HUES48 (cell line): ENCODE data around the gene GRIPAP1.

Experiments
- H3K27ac ChIP-seq: one replicate; pipeline ENCODE4 v1.7.0; 2013; ENCODE audit warnings: low read depth, low read length, inconsistent platforms
- H3K27me3 ChIP-seq: 2 replicates; pipeline ENCODE4 v1.6.1; 2013; ENCODE audit warnings: mild to moderate bottlenecking, low read length; ENCODE audit not compliant: control insufficient read depth, insufficient read depth
- H3K36me3 ChIP-seq: 2 replicates; pipeline ENCODE4 v1.6.1; 2013; ENCODE audit warnings: low read length; ENCODE audit not compliant: control insufficient read depth, insufficient read depth
- H3K4me1 ChIP-seq: 2 replicates; pipeline ENCODE4 v1.6.1; 2013; ENCODE audit warnings: mild to moderate bottlenecking, low read length; ENCODE audit not compliant: control insufficient read depth, insufficient read depth
- H3K4me3 ChIP-seq: 2 replicates; pipeline ENCODE4 v1.5.1; 2013; ENCODE audit warnings: mild to moderate bottlenecking, low read depth, low read length
- H3K9ac ChIP-seq: 2 replicates; pipeline ENCODE4 v1.6.1; 2013; ENCODE audit warnings: mild to moderate bottlenecking, low read depth, low read length, moderate library complexity
- H3K9me3 ChIP-seq: 2 replicates; pipeline ENCODE4 v1.6.1; 2013; ENCODE audit warnings: low read length; ENCODE audit not compliant: control insufficient read depth, insufficient read depth

GRIPAP1 gene

DNA sequence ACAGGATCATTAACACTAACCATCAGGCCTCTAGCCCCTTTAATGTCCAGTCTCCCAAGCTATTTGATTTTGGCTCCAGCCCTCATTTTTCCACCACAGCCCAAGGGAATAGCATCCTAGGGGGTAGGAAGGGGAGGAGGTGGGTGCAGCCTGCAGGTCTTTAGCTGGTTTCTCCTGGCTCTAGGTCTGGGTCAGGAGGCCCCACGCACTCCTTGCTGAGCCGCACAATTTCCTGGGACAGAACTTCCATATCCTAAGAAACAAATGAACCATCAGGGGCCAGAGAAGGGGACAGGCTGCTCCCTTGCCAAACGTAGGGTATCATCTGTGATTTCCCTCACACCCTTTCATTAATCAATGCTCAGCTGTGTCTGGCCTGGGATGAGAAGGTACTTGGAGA lies 28.0 kb downstream of the GRIPAP1 start:
- Histone ChIP-seq H3K36me3 (peaks cover 41% of the 10 kb centered on the region), H3K27me3 (no peaks in the 10 kb centered on the region), H3K9ac (no peak overlapping the region)

GRCh38 chrX:48972220-48973164 lies 29.6 kb downstream of the GRIPAP1 start:
- H3K4me3 ChIP-seq = peak overlapping the region; percentile 76
- H3K9me3 ChIP-seq = peaks cover 31% of the 10 kb centered on the region

More for the DNA sequence above, 28.0 kb downstream of the GRIPAP1 start:
- no peak overlapping the region for H3K4me3 ChIP-seq
- peaks cover 36% of the 10 kb centered on the region for H3K9me3 ChIP-seq
- no peaks in the 10 kb centered on the region for H3K4me1 ChIP-seq
- no peak overlapping the region for H3K27ac ChIP-seq

DNA sequence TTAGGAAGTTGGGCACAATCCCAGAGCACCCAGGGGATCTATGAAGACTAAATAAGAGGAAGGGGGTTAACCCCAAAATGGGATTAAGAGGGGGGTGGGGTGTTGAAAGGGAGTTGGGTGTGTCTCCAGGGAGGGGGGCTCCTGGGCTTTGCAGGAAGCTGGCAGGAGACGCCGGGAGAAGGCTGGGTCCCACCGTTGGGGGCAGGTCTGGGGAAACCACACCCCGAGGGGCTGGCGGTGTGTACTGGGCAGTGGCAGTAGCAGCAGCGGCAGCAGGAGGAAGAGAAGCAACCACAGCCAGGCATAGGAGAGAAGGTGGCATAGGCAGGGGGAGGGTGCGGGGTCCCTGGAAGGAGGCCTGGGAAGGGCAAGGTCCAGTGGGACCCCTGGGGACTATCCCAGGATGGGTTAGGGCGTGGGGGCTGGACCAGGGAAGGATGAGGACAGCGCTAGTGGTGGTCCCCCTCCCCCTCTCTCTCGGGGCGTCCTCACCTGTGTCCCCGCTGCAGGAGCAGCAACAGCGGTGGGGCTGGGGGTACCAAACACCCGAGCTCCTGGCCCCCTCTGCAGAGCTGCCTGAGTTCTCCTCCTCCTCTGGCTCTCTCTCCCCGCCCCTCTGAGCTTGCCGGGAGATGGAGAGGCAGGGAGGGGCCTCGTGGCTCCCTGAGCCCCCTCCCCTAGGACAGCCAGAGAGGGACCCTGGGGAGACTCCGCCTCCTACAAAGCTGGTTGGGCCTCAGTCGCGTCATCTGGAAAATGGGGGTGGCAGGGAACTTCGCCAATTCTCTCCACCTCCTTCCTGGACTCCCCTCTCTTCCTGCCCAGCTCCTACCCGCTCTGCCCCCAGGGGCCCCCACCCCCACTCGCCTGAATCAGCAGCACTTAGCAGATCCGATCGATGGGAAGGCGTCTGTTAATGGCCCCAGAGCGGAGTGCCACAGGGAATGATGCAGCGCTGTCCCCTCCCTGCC lies 30.5 kb downstream of the GRIPAP1 start, which contains the start of gene KCND1:
Gene KCND1 (minus strand): TSS at position 596 of the 971 bp plus-strand sequence. CDS start 1,573 bp downstream, outside the sequence.
- no peaks in the 10 kb centered on the region for H3K4me1 ChIP-seq
- H3K9ac ChIP-seq = 0 out of 2 replicates have a peak within 1 kb of the TSS, but pooled peaks have one; percentile 49
- peak within 1 kb of the TSS; percentile 59 for H3K27ac ChIP-seq
- H3K9me3 ChIP-seq = peaks cover 34% of the 10 kb centered on the region
- peaks cover 23% of the 10 kb centered on the region for H3K36me3 ChIP-seq
- H3K4me3 ChIP-seq = peak within 1 kb of the TSS; percentile 76
- H3K27me3 ChIP-seq = no peaks in the 10 kb centered on the region

More at GRCh38 chrX:48972220-48973164, 29.6 kb downstream of the GRIPAP1 start:
- 0 out of 2 replicates have a peak overlapping the region, but pooled peaks have one; percentile 9 for H3K9ac ChIP-seq
- peak overlapping the region; percentile 59 for H3K27ac ChIP-seq
- no peaks in the 10 kb centered on the region for H3K27me3 ChIP-seq
- H3K36me3 ChIP-seq = peaks cover 27% of the 10 kb centered on the region
- no peaks in the 10 kb centered on the region for H3K4me1 ChIP-seq

- Histone ChIP-seq H3K9ac (no peak overlapping the region), H3K36me3 (peaks cover 4% of the 10 kb centered on the region), H3K4me1 (no peaks in the 10 kb centered on the region), H3K4me3 (no peak overlapping the region), H3K27ac (no peak overlapping the region), H3K9me3 (peaks cover 27% of the 10 kb centered on the region), H3K27me3 (no peaks in the 10 kb centered on the region)
Observed at GRCh38 chrX:48969471-48969870, 32.6 kb downstream of the GRIPAP1 start.

- peaks cover 23% of the 10 kb centered on the region for H3K9me3 ChIP-seq
- H3K36me3 ChIP-seq = 0 out of 2 replicates have a peak, but pooled peaks cover 4% of the 10 kb centered on the region
- H3K4me1 ChIP-seq = no peaks in the 10 kb centered on the region
- H3K4me3 ChIP-seq = no peak overlapping the region
- H3K9ac ChIP-seq = no peak overlapping the region
- no peak overlapping the region for H3K27ac ChIP-seq
- H3K27me3 ChIP-seq = no peaks in the 10 kb centered on the region
Observed at GRCh38 chrX:48968377-48968776, 33.7 kb downstream of the GRIPAP1 start.

DNA sequence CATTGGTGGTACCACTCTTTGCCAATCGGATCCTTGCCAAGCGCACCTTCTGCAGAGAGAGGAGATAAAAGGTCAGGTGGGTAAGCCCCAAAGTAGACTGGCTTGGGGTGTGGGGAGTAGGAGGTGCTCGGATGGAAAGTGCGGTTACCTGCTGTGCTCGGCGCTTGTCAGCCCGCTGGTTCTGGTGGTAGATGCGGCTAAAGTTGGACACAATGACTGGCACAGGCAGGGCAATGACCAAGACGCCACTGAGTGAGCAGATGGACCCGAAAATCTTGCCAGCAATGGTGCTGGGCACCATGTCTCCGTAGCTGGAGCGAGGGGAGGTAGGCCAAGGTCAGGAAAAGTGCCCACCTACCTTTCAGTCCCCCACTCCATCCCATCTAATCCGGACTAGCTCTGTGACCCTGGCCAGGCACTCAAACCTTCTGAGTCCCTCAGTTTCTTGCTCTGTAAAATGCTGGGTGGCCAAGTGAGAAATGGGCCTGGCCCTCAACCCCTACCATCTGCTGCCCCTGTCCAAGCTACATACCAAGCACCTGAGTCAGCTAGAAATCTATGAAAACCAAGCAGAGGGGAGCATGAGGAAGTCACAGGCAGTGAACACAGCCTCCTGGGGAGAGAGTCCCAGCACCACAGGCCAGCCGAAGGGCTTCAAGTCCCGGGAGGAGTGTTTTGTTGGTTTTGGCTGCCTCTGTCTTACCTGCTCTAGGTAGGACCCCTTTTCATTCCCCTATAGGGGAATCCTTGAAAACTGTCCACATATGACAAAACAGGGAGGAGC lies 35.1 kb downstream of the GRIPAP1 start:
- no peaks in the 10 kb centered on the region for H3K4me1 ChIP-seq
- H3K4me3 ChIP-seq = no peak overlapping the region
- H3K36me3 ChIP-seq = 0 out of 2 replicates have a peak, but pooled peaks cover 4% of the 10 kb centered on the region
- no peak overlapping the region for H3K27ac ChIP-seq
- no peak overlapping the region for H3K9ac ChIP-seq
- peaks cover 22% of the 10 kb centered on the region for H3K9me3 ChIP-seq
- no peaks in the 10 kb centered on the region for H3K27me3 ChIP-seq

DNA sequence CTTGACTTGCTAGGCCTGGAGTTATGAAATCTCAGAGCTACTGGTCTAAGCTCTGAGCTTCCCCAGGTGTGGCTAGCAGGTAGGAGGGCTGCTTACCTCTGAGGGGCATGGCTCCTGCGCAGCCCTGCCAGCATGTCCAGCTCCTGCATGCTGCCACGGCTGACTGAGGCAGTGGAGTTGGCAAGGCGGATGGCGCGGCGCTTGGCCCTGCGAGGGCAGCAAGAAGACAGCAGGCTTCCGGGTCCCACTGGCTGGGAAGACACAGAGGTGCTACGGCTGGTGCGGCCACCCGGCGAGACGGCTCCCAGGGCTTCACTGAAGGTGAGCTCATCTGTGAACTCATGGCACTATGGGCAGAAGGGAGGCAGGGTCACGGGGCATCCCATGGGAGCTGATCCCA lies 36.1 kb downstream of the GRIPAP1 start:
- Histone ChIP-seq H3K9ac (no peak overlapping the region), H3K27me3 (no peaks in the 10 kb centered on the region)

GRCh38 chrX:48961585-48962091 lies 40.4 kb downstream of the GRIPAP1 start:
- Histone ChIP-seq H3K9me3 (peaks cover 44% of the 10 kb centered on the region), H3K4me3 (no peak overlapping the region), H3K9ac (no peak overlapping the region), H3K4me1 (no peaks in the 10 kb centered on the region), H3K27me3 (no peaks in the 10 kb centered on the region), H3K27ac (no peak overlapping the region), H3K36me3 (0 out of 2 replicates have a peak, but pooled peaks cover 4% of the 10 kb centered on the region)

More for the DNA sequence above, 36.1 kb downstream of the GRIPAP1 start:
- H3K27ac ChIP-seq = no peak overlapping the region
- H3K9me3 ChIP-seq = peaks cover 31% of the 10 kb centered on the region
- H3K4me3 ChIP-seq = no peak overlapping the region
- H3K36me3 ChIP-seq = 0 out of 2 replicates have a peak, but pooled peaks cover 4% of the 10 kb centered on the region
- no peaks in the 10 kb centered on the region for H3K4me1 ChIP-seq

GRCh38 chrX:48960291-48960690 lies 41.8 kb downstream of the GRIPAP1 start:
- Histone ChIP-seq H3K27me3 (no peaks in the 10 kb centered on the region), H3K4me3 (no peak overlapping the region), H3K9me3 (peaks cover 40% of the 10 kb centered on the region), H3K36me3 (peaks cover 13% of the 10 kb centered on the region), H3K4me1 (no peaks in the 10 kb centered on the region), H3K27ac (no peak overlapping the region), H3K9ac (no peak overlapping the region)
